B cell (primary cell): ENCODE results near the gene TALDO1. TPM values are rescaled to one million over a fixed set of nuclear protein-coding genes. Genes with fewer than 3 reads are reported as not detected.

Experiments used
- ATAC-seq: fragments of 200-7000 bp; cut with Tn5 transposase; one replicate; pipeline ENCODE4 v1.10.0; 2021; ENCODE audit warnings: low read depth, mild to moderate bottlenecking, moderate number of reproducible peaks, moderate library complexity
- CTCF ChIA-PET: fragments of 350-600 bp; sonication (Branson Sonifier 250); formaldehyde crosslinking; loops from one replicate; lab custom pipeline; 2021; ENCODE audit warnings: antibody characterized with exemption, inconsistent platforms; lab: Charles Lee
- POLR2A ChIA-PET: fragments of 350-600 bp; sonication (Branson Sonifier 250); formaldehyde crosslinking; loops from one replicate; lab custom pipeline; 2021; ENCODE audit warnings: antibody characterized with exemption; lab: Charles Lee
- DNase-seq: peaks from one replicate; pipeline ENCODE4 v3.0.0; 2013
- H2AFZ ChIP-seq: 2 replicates; pipeline ENCODE4 v1.6.1; 2012; ENCODE audit warnings: mild to moderate bottlenecking, low read depth, low read length; ENCODE audit not compliant: insufficient read depth, poor library complexity, severe bottlenecking
- H3K27ac ChIP-seq, 2 donors: 1 replicate in 1 of 2; 2 replicates in 1 of 2; pipeline ENCODE4 v1.5.1; 2012 to 2013; ENCODE audit warnings: low read length in 2 of 2, mild to moderate bottlenecking in 2 of 2, moderate library complexity in 1 of 2
- H3K27me3 ChIP-seq, 4 experiments: fragments of 200-600 bp in 1 of 4; sonication (generic) in 1 of 4; replicated peaks in 1 of 4; 1 replicate in 2 of 4; 2 replicates in 2 of 4; pipeline versions ENCODE4 v1.6.1 to v1.7.0; 2013 to 2016; ENCODE audit warnings: low read length in 3 of 4, mild to moderate bottlenecking in 2 of 4, mixed read lengths in 1 of 4, moderate library complexity in 1 of 4; ENCODE audit not compliant: insufficient read depth in 4 of 4, control insufficient read depth in 3 of 4; ENCODE audit errors: control extremely low read depth in 1 of 4
- H3K36me3 ChIP-seq, 2 experiments: replicated peaks in 1 of 2; 1 replicate in 1 of 2; 2 replicates in 1 of 2; pipeline versions ENCODE4 v1.6.1 to v1.7.1; 2013; ENCODE audit warnings: low read length in 1 of 2; ENCODE audit not compliant: insufficient read depth in 2 of 2, control insufficient read depth in 1 of 2; ENCODE audit errors: control extremely low read depth in 1 of 2, extremely low read depth in 1 of 2
- H3K4me1 ChIP-seq, 2 donors: fragments of 200-600 bp in 1 of 2; sonication (generic) in 1 of 2; 1 replicate in 1 of 2; 2 replicates in 1 of 2; pipeline versions ENCODE4 v1.5.1 to v1.6.1; 2013 to 2017; ENCODE audit warnings: low read length in 2 of 2; ENCODE audit not compliant: control insufficient read depth in 2 of 2, insufficient read depth in 2 of 2
- H3K4me2 ChIP-seq: replicated peaks from 2 replicates; pipeline ENCODE3; 2012; ENCODE audit warnings: mild to moderate bottlenecking, low read depth, low read length; ENCODE audit not compliant: poor library complexity, severe bottlenecking
- H3K4me3 ChIP-seq, 5 experiments: fragments of 200-600 bp in 1 of 5; sonication (generic) in 1 of 5; 1 replicate in 3 of 5; 2 replicates in 2 of 5; pipeline versions ENCODE4 v1.5.1 to v1.7.0; 2011 to 2016; ENCODE audit warnings: low read length in 4 of 5, mild to moderate bottlenecking in 4 of 5, low read depth in 2 of 5, control low read depth in 1 of 5, moderate library complexity in 1 of 5; ENCODE audit not compliant: insufficient read depth in 1 of 5; ENCODE audit errors: control extremely low read depth in 1 of 5, extremely low read depth in 1 of 5
- H3K79me2 ChIP-seq: fragments of 200-600 bp; sonication (generic); one replicate; pipeline ENCODE4 v1.6.0; 2016; ENCODE audit warnings: low read length; ENCODE audit not compliant: control insufficient read depth, insufficient read depth
- H3K9ac ChIP-seq: fragments of 200-600 bp; sonication (generic); 2 replicates; pipeline ENCODE4 v1.6.1; 2017; ENCODE audit warnings: mild to moderate bottlenecking, low read length, moderate library complexity
- H3K9me3 ChIP-seq, 3 donors: one replicate each; pipeline versions ENCODE4 v1.6.1 to v1.7.1; 2013; ENCODE audit warnings: low read length in 2 of 3; ENCODE audit not compliant: control insufficient read depth in 2 of 3, insufficient read depth in 1 of 3; ENCODE audit errors: control extremely low read depth in 1 of 3
- H4K20me1 ChIP-seq: 2 replicates; pipeline ENCODE4 v1.6.0; 2012; ENCODE audit warnings: mild to moderate bottlenecking, low read length; ENCODE audit not compliant: insufficient read depth, control insufficient read depth, poor library complexity, severe bottlenecking
- H3K27ac Mint-ChIP-seq: one replicate; pipeline ENCODE4 v1.8.0; 2021; ENCODE audit warnings: mixed read lengths
- H3K27me3 Mint-ChIP-seq: one replicate; pipeline ENCODE4 v1.8.0; 2021; ENCODE audit warnings: mixed read lengths
- H3K4me1 Mint-ChIP-seq: one replicate; pipeline ENCODE4 v1.8.0; 2021; ENCODE audit warnings: mixed read lengths
- H3K4me3 Mint-ChIP-seq: one replicate; pipeline ENCODE4 v1.8.0; 2021; ENCODE audit warnings: mixed read lengths
- H3K9me3 Mint-ChIP-seq: one replicate; pipeline ENCODE4 v1.8.0; 2022; ENCODE audit warnings: mixed read lengths; ENCODE audit not compliant: insufficient read depth
- CTCF ChIP-seq: fragments of 200-600 bp; IDR thresholded peaks from one replicate; pipeline ENCODE4 v1.8.0; 2022; ENCODE audit warnings: antibody characterized with exemption, mild to moderate bottlenecking
- EZH2 ChIP-seq: IDR thresholded peaks from 2 replicates; pipeline ENCODE4 v1.6.1; 2012; ENCODE audit warnings: borderline replicate concordance, low read depth, mild to moderate bottlenecking, moderate library complexity, low read length; ENCODE audit not compliant: insufficient read depth, poor library complexity, severe bottlenecking
- WGBS: methylation state at CpG from one replicate; pipeline ENCODE4 v1.1.5; 2013; ENCODE audit warnings: missing lambda C conversion rate; ENCODE audit not compliant: insufficient coverage; 5-methylcytosine and 5-hydroxymethylcytosine counted together
- intact Hi-C: fragments of 100-400 bp; cut with micrococcal nuclease; formaldehyde crosslinking; loops from one replicate; pipeline ENCODE4 v1.10.0; 2022
- polyA plus RNA-seq: library from polyadenylated mRNA; depleted of rRNA; stranded (reverse); fragments of >200 nt; gene quantifications from 2 replicates; pipeline ENCODE4 v1.2.3, GENCODE V29; 2012
- total RNA-seq, 2 donors: library from RNA; stranded (reverse); fragments of 120-200 nt in 1 of 2; gene quantifications; 1 replicate in 1 of 2; 2 replicates in 1 of 2; pipeline versions ENCODE4 v1.2.3 to v1.2.4, GENCODE V29; 2013 to 2022

Gene TALDO1
- total and polyA plus RNA-seq, 2 donors (not counting 1 experiment from before 2014, with no cell fraction given), result 82.4 to 116 TPM

GRCh38 chr11:804599-804964 lies 57.3 kb downstream of the TALDO1 start:
- Mint-ChIP-seq H3K27me3 (no peaks in the 10 kb centered on the region), H3K4me3 (peak overlapping the region; percentile 80), H3K27ac (peak overlapping the region; percentile 81), H3K9me3 (no peaks in the 10 kb centered on the region), H3K4me1 (peaks cover 23% of the 10 kb centered on the region)
- ChIA-PET POLR2A (interaction anchor here (0.7 to 1.3 kb wide), 2 partner anchors 8 to 269 kb away, joined by 3 to 4 read pairs; partner anchors contain the start of gene HRAS), CTCF (interaction anchor here (0.8 to 1.1 kb wide), 2 partner anchors 78 to 121 kb away, joined by 3 to 4 read pairs; partner anchors contain the start of gene AP2A2)
- intact Hi-C loops, result loop anchor here (2.0 kb wide), 1 partner anchor 188 kb away; no protein-coding TSS in a partner anchor
- ATAC-seq, result no peak
- H3K4me2 ChIP-seq, result peak overlapping the region; percentile 97
- peaks cover 16 to 29% of the 10 kb centered on the region in 2 donors for H3K4me1 ChIP-seq
- 9% methylated on average over 16 of the region's 18 CpGs for WGBS
- H3K9me3 ChIP-seq, result no peaks in the 10 kb centered on the region
- peak overlapping the region; percentile 74 for H2AFZ ChIP-seq
- H3K27ac ChIP-seq, result peak overlapping the region; percentile 20 to 75
- no peak for DNase-seq
- H3K79me2 ChIP-seq, result peaks cover 58% of the 10 kb centered on the region
- H4K20me1 ChIP-seq, result peaks cover 38% of the 10 kb centered on the region
- H3K27me3 ChIP-seq, result no peaks in the 10 kb centered on the region
- peaks cover 0 to 9% of the 10 kb centered on the region in 2 experiments for H3K36me3 ChIP-seq
- peak overlapping the region; percentile 22 to 71 (median 71) for H3K4me3 ChIP-seq
- no peak for TF ChIP-seq CTCF
- no peak for TF ChIP-seq EZH2
- peak overlapping the region; percentile 71 for H3K9ac ChIP-seq
